ENCODE data around the gene PRR23A.

The PRR23A gene

DNA sequence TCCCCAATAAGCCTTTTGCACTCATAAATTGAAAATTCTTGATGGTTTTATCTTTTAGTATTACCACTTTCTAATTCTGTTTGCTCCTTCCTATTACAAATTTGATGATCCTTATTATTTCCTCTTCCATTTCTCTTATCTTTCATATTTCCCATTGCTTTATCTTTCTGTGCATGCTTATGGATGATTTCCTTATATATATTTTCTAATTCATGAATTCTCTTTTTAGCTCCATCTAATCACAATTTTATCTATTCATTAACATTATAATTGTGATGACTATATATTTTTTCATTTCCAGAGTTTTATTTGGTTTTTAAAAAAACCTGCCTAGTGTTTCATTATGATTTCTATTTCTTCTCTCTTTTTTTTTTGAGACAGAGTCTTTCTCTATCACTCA, 41.1 kb downstream of the PRR23A start:
- no peaks in the 10 kb centered on the region for H3K4me1 ChIP-seq (ENCODE audit: insufficient read depth, insufficient read length)
- TF ChIP-seq YY1 (IDR thresholded peaks at IDR 0.05; ENCODE audit: insufficient read depth, insufficient read length) (no peak), SUZ12 (IDR thresholded peaks at IDR 0.05; ENCODE audit: extremely low read depth, insufficient read depth, insufficient read length) (no peak), ZNF274 (IDR thresholded peaks at IDR 0.05; ENCODE audit: low read depth, low read length) (no peak)
- H3K9me3 ChIP-seq (ENCODE audit: insufficient read depth, low read length): 0 out of 2 replicates have a peak, but pooled peaks cover 19% of the 10 kb centered on the region
- no peak for DNase-seq (ENCODE audit: low read depth, low spot score)
- H3K9ac ChIP-seq (ENCODE audit: insufficient read length, low read depth): no peak overlapping the region
- no peaks in the 10 kb centered on the region for H3K27me3 ChIP-seq (ENCODE audit: insufficient read depth, insufficient read length)
- H3K4me3 ChIP-seq (ENCODE audit: insufficient read length, low read depth): no peak overlapping the region
- no peaks in the 10 kb centered on the region for H3K36me3 ChIP-seq (ENCODE audit: insufficient read depth, insufficient read length, low read length)

DNA sequence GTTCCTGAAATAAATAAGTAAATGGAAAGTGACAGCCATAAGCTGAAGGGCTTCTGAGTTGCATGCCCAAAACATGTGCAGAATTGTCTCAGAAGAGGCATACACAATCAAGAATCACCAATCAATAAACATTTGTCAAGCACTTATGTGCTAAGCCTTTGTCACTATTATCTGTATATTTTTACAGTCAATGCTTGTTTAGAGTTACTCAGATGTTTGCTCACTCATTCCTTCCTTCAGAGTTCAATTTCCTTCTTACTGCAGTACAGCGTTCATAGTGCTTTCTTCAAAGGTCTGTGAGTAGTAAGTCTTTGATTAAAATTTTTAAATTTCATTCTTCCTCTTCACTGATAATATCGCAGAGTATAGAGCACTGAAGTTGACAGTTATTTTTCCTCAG, 41.8 kb downstream of the PRR23A start:
- Histone ChIP-seq H3K9me3 (ENCODE audit: insufficient read depth, low read length) (0 out of 2 replicates have a peak, but pooled peaks cover 19% of the 10 kb centered on the region), H3K9ac (ENCODE audit: insufficient read length, low read depth) (no peak overlapping the region), H3K36me3 (ENCODE audit: insufficient read depth, insufficient read length, low read length) (no peaks in the 10 kb centered on the region), H3K27me3 (ENCODE audit: insufficient read depth, insufficient read length) (no peaks in the 10 kb centered on the region), H3K4me1 (ENCODE audit: insufficient read depth, insufficient read length) (no peaks in the 10 kb centered on the region), H3K4me3 (ENCODE audit: insufficient read length, low read depth) (no peak overlapping the region)
- no peak for DNase-seq (ENCODE audit: low read depth, low spot score)
- TF ChIP-seq ZNF274 (IDR thresholded peaks at IDR 0.05; ENCODE audit: low read depth, low read length) (no peak), SUZ12 (IDR thresholded peaks at IDR 0.05; ENCODE audit: extremely low read depth, insufficient read depth, insufficient read length) (no peak), YY1 (IDR thresholded peaks at IDR 0.05; ENCODE audit: insufficient read depth, insufficient read length) (no peak)

DNA sequence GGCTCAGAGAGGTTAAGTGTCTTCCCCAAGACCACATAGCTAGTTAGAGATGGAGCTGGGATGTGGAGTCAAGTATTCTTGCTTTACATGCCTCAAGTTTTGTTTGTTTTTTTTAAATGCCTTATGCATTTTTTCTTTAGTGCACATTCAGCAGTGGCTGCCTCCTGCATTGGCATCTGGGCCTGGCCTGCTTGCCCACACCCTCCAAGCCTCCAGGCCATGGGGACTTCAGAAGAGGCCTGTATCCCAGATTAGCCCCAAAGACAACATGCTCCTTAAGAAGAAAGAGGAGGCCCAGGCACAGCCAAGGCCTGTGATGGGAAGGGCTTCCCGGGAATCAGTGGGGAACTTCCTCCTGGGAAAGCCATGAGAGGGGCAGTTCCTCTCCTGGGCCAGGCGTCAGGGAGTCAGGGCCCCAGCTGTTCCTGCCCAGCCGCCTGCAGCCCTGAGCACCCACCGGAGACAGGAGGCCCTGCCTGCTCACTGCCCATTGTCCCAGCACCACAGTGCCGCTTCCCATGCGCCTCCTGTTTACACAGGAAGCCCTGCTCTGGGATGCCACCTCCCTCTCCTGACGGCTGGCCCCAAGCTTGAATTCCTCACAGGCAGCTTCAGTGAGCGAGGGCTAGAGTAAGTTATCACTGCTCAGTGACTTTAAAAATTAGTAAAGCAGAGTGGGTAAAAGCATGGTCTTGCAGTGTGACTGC, 43.1 kb downstream of the PRR23A start:
- TF ChIP-seq SUZ12 (IDR thresholded peaks at IDR 0.05; ENCODE audit: extremely low read depth, insufficient read depth, insufficient read length) (no peak), YY1 (IDR thresholded peaks at IDR 0.05; ENCODE audit: insufficient read depth, insufficient read length) (no peak), ZNF274 (IDR thresholded peaks at IDR 0.05; ENCODE audit: low read depth, low read length) (no peak)
- H3K27me3 ChIP-seq (ENCODE audit: insufficient read depth, insufficient read length): peaks cover 5% of the 10 kb centered on the region
- no peak overlapping the region for H3K9ac ChIP-seq (ENCODE audit: insufficient read length, low read depth)
- H3K9me3 ChIP-seq (ENCODE audit: insufficient read depth, low read length): 0 out of 2 replicates have a peak, but pooled peaks cover 19% of the 10 kb centered on the region
- DNase-seq (ENCODE audit: low read depth, low spot score): no peak
- H3K4me3 ChIP-seq (ENCODE audit: insufficient read length, low read depth): no peak overlapping the region
- no peaks in the 10 kb centered on the region for H3K36me3 ChIP-seq (ENCODE audit: insufficient read depth, insufficient read length, low read length)
- no peaks in the 10 kb centered on the region for H3K4me1 ChIP-seq (ENCODE audit: insufficient read depth, insufficient read length)

DNA sequence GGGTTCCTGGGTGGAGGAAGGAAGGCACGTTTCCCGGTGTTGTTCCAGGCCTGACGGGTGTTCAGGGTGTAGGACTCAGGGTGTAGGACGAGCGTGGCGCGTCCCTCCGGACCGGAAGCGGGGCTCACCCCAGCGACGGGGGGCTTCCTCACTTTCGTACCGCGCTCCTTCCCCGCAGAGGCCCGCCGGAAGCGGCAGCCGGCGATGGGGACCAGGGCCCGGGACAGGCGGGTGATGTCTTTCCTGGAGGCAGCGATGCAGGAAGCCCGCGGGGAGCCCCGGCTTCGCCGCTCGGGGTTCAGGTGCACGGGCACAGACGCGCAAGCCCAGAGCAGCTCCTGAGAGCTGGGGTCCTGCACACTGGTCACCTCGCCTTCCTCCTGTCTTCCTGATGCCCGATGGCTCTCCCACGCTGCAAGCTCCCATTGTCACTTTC, 45.6 kb downstream of the PRR23A start:
- Histone ChIP-seq H3K9ac (ENCODE audit: insufficient read length, low read depth) (no peak overlapping the region), H3K4me1 (ENCODE audit: insufficient read depth, insufficient read length) (no peaks in the 10 kb centered on the region), H3K27me3 (ENCODE audit: insufficient read depth, insufficient read length) (peaks cover 11% of the 10 kb centered on the region), H3K4me3 (ENCODE audit: insufficient read length, low read depth) (no peak overlapping the region), H3K36me3 (ENCODE audit: insufficient read depth, insufficient read length, low read length) (no peaks in the 10 kb centered on the region), H3K9me3 (ENCODE audit: insufficient read depth, low read length) (0 out of 2 replicates have a peak, but pooled peaks cover 17% of the 10 kb centered on the region)
- DNase-seq (ENCODE audit: low read depth, low spot score): no peak
- TF ChIP-seq SUZ12 (IDR thresholded peaks at IDR 0.05; ENCODE audit: extremely low read depth, insufficient read depth, insufficient read length): no peak

Measured in NT2/D1 (cell line).